ENCODE data around the gene INTS12. TPM values are rescaled to one million over a fixed set of nuclear protein-coding genes. Genes with fewer than 3 reads are reported as not detected.

The INTS12 gene
- total and polyA plus RNA-seq, 2 experiments from 2014 or later, result 12.6 to 15.3 TPM

DNA sequence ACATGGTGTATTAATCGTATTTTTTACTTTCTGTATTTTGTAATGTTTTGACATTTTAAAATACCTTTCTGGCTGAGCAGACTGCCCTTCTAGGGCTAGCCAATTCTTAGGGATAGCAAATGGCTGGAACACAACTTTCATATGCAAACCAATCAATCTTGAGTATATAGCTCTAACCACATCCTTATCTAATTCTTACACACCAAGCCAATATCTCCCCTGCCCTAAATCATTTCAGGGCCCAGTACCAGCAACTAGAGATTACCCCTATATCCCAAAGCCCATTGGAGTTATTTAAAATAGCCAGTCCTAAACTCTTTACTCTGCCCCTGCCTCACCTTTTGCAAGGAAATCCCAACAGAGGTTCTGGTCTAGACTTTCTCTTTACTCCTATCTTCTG is 58.3 kb downstream of the INTS12 start:
- Histone ChIP-seq H3K36me3 (ENCODE audit: insufficient read depth) (no peaks in the 10 kb centered on the region), H4K20me1 (replicated peaks; ENCODE audit: insufficient read depth) (no peaks in the 10 kb centered on the region), H3K27me3 (ENCODE audit: insufficient read depth) (no peaks in the 10 kb centered on the region), H3K4me3 (no peak overlapping the region), H3K9me2 (ENCODE audit: insufficient read depth) (no peaks in the 10 kb centered on the region), H3K4me1 (ENCODE audit: insufficient read depth) (no peaks in the 10 kb centered on the region), H2AFZ (no peak overlapping the region), H3K4me2 (no peak overlapping the region), H3F3A (replicated peaks; ENCODE audit: low read depth) (no peaks in the 10 kb centered on the region), H3K27ac (ENCODE audit: low read depth) (no peak overlapping the region), H3K79me2 (replicated peaks; ENCODE audit: insufficient read depth) (no peaks in the 10 kb centered on the region)
- ATAC-seq, result no peak
- H3K4me1 Mint-ChIP-seq, result no peaks in the 10 kb centered on the region
- no peak overlapping the region for H3K4me3 Mint-ChIP-seq
- H3K27me3 Mint-ChIP-seq (ENCODE audit: insufficient read depth, low read depth, poor library complexity), result no peaks in the 10 kb centered on the region
- H3K9me3 Mint-ChIP-seq, result no peaks in the 10 kb centered on the region; the same call in 2 of the 3 replicates
- no peaks in the 10 kb centered on the region for H3K36me3 Mint-ChIP-seq (ENCODE audit: low read depth)
- no peak overlapping the region for H3K27ac Mint-ChIP-seq
- TF ChIP-seq STAT1 (IDR thresholded peaks at IDR 0.05; ENCODE audit: unreplicated experiment), result no peak
- no peak for TF ChIP-seq REST (IDR thresholded peaks at IDR 0.05; ENCODE audit: unreplicated experiment)
- no peak for TF ChIP-seq EZH2 (IDR thresholded peaks at IDR 0.05; ENCODE audit: low read depth, unreplicated experiment)
- no peak for TF ChIP-seq POLR2AphosphoS5 (IDR thresholded peaks at IDR 0.05; ENCODE audit: low read depth)
- TF ChIP-seq NANOG (IDR thresholded peaks at IDR 0.05; ENCODE audit: borderline replicate concordance), result no peak
- no peak for TF ChIP-seq ETS1 (IDR thresholded peaks at IDR 0.05)
- no peak for TF ChIP-seq ZNF114 (CRISPR knock-in tag; IDR thresholded peaks at IDR 0.05)
- no peak for TF ChIP-seq ZNF331 (CRISPR knock-in tag; IDR thresholded peaks at IDR 0.05; ENCODE audit: low read depth)
- DNase-seq (ENCODE audit: low spot score), result no peak

- Histone ChIP-seq H3K9me2 (ENCODE audit: insufficient read depth) (no peaks in the 10 kb centered on the region), H4K20me1 (replicated peaks; ENCODE audit: insufficient read depth) (no peaks in the 10 kb centered on the region), H2AFZ (no peak overlapping the region), H3K4me1 (ENCODE audit: insufficient read depth) (no peaks in the 10 kb centered on the region), H3K36me3 (ENCODE audit: insufficient read depth) (no peaks in the 10 kb centered on the region), H3K27ac (ENCODE audit: low read depth) (no peak overlapping the region), H3K27me3 (ENCODE audit: insufficient read depth) (no peaks in the 10 kb centered on the region), H3K4me3 (no peak overlapping the region), H3F3A (replicated peaks; ENCODE audit: low read depth) (no peaks in the 10 kb centered on the region), H3K4me2 (no peak overlapping the region), H3K79me2 (replicated peaks; ENCODE audit: insufficient read depth) (no peaks in the 10 kb centered on the region)
- Mint-ChIP-seq H3K36me3 (ENCODE audit: low read depth) (no peaks in the 10 kb centered on the region), H3K4me1 (no peaks in the 10 kb centered on the region), H3K9me3 (no peaks in the 10 kb centered on the region; the same call in 2 of the 3 replicates), H3K4me3 (no peak overlapping the region), H3K27ac (no peak overlapping the region), H3K27me3 (ENCODE audit: insufficient read depth, low read depth, poor library complexity) (no peaks in the 10 kb centered on the region)
- DNase-seq (ENCODE audit: low spot score), result no peak
- ATAC-seq, result no peak
- TF ChIP-seq ZNF331 (CRISPR knock-in tag; IDR thresholded peaks at IDR 0.05; ENCODE audit: low read depth) (no peak), ZNF114 (CRISPR knock-in tag; IDR thresholded peaks at IDR 0.05) (no peak), REST (IDR thresholded peaks at IDR 0.05; ENCODE audit: unreplicated experiment) (no peak), CTCF (conservative IDR thresholded peaks at IDR 0.05; ENCODE audit: low read depth in 2 of 2) (no peak), EZH2 (IDR thresholded peaks at IDR 0.05; ENCODE audit: low read depth, unreplicated experiment) (no peak), STAT1 (IDR thresholded peaks at IDR 0.05; ENCODE audit: unreplicated experiment) (no peak), POLR2AphosphoS5 (IDR thresholded peaks at IDR 0.05; ENCODE audit: low read depth) (no peak), EZH2phosphoT487 (IDR thresholded peaks at IDR 0.05; ENCODE audit: unreplicated experiment) (no peak), NANOG (IDR thresholded peaks at IDR 0.05; ENCODE audit: borderline replicate concordance) (no peak)
These were observed 63.0 kb downstream of the INTS12 start for GRCh38 chr4:105645440-105645839.

Data from GM23338 (cell line).